ENCODE results near the gene GNAZ. TPM values are rescaled to one million over a fixed set of nuclear protein-coding genes. Genes with fewer than 3 reads are reported as not detected.

The GNAZ gene
- total and polyA plus RNA-seq, 5 donors = 2.0 to 3.5 (median 2.8) TPM

DNA sequence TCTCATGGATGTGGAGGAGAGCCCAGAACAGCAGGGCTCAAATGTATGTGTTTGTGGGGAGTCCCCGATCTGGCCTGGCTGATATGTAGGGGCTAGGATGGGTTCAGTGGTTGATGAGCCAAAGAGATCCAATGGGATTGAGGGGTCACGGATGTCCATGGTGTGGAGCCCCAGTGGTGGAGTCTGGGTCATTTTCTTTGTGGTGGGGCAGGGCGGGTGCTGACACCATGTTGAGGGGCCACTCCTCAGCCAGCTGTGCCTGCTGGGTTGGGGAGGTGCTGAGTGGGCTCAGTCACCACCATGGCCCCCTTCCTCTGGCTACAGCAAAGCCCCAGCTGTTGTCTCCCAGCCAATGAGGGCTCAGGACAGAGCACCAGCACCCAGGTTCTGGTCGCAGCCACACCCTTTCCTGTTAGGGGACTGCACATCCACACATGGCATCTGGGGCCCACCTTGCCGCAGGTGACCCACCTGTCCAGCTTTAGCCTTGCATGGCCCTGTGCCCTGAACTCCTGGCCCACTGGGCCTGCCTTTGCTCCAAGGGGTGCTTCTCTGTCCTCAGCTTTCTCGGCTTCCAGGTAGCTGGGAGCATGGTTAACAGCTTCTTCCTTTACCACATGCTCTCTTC, 3.2 kb upstream of the GNAZ start:
- Histone ChIP-seq H3K27me3 (ENCODE audit: control insufficient read depth, insufficient read depth) (no peaks in the 10 kb centered on the region), H3K4me3 (ENCODE audit: low read length) (no peak overlapping the region), H3K4me1 (ENCODE audit: control insufficient read depth, insufficient read depth, low read length) (peaks cover 2% of the 10 kb centered on the region), H3K9me3 (ENCODE audit: control insufficient read depth, low read length) (no peaks in the 10 kb centered on the region), H3K27ac (ENCODE audit: low read length) (no peak overlapping the region)
- DNase-seq (peak in 1 of 3 donors; percentile 41), ATAC-seq (no peak)
- intact Hi-C loops (cut with DNase I) = no loop called here
- WGBS = 91% methylated on average over 6 of the region's 6 CpGs

GRCh38 chr22:23067691-23068090, 2.6 kb upstream of the GNAZ start:
- peaks cover 2% of the 10 kb centered on the region for H3K4me1 ChIP-seq (ENCODE audit: control insufficient read depth, insufficient read depth, low read length)
- ATAC-seq (no peak), DNase-seq (no peak)
- no peak overlapping the region for H3K4me3 ChIP-seq (ENCODE audit: low read length)
- intact Hi-C loops (cut with DNase I) = no loop called here
- H3K27me3 ChIP-seq (ENCODE audit: control insufficient read depth, insufficient read depth) = no peaks in the 10 kb centered on the region
- no peak overlapping the region for H3K27ac ChIP-seq (ENCODE audit: low read length)
- no peaks in the 10 kb centered on the region for H3K9me3 ChIP-seq (ENCODE audit: control insufficient read depth, low read length)
- WGBS = 69% methylated on average over 5 of the region's 5 CpGs

DNA sequence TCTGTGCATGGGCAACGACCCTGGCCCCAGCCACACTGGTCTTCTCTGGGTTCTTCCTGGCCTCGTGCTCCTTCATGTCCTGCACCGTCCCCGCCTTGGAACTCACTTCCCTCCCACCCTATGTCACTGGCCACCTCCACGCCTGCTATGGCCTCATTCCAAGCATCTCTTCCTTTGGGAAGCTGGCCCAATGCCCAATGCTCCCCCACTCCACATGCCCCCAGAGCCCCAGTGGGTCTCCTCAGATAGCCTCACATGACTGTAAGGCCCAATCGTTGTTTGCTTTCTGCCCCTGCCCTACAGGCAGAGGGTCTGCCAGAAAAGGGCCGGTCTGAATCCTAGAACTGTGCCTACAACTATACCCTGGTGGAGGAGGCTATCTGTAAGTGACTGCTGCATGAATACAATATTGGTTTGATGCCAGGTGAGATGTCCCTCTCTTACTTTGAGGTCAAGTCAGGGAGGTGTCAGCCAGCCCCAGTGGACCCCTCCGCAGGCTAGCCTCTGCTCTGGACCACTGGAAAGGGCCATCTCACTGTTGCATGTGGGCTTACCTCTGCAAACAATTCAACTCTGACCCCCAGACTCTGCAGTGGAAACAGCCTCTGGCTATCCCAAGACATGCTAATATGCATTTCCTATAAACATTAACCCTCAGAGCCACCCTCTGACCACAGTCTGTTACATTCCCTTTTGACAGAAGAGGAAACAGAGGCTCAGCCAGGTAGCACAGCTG, 2.1 kb upstream of the GNAZ start:
- Histone ChIP-seq H3K4me1 (ENCODE audit: control insufficient read depth, insufficient read depth, low read length) (peaks cover 2% of the 10 kb centered on the region), H3K4me3 (ENCODE audit: low read length) (no peak overlapping the region), H3K9me3 (ENCODE audit: control insufficient read depth, low read length) (no peaks in the 10 kb centered on the region), H3K27me3 (ENCODE audit: control insufficient read depth, insufficient read depth) (no peaks in the 10 kb centered on the region), H3K27ac (ENCODE audit: low read length) (no peak overlapping the region)
- no peak for ATAC-seq
- DNase-seq = no peak
- WGBS = 62% methylated on average over 8 of the region's 8 CpGs
- intact Hi-C loops (cut with DNase I) = no loop called here

DNA sequence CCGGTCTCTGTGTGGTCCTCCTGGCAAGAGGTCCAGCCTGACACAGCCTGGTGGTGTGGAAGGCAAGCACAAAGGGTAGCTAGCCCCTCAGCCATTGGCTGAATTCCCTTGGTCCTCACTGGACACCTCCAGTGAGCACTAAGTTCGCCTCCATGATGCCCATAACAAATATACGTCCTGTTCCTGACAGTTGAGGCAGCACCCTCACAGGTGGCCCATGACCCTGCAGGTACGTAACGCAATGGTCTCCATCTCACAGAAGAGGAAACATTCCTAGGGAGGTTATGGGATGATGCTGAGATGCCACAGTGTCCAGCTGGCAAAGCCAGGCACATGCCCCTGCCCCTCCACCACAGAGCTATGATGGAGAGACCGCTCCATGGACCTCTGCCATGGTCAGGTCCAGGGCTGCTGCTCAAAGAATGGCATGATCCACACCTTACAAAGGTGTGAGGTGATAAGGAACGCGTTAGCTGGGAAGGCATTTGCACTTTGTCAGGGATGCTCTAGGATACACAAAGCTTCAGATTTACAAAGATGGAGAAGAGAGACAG, 1.4 kb upstream of the GNAZ start:
- intact Hi-C loops (cut with DNase I) = no loop called here
- H3K4me1 ChIP-seq (ENCODE audit: control insufficient read depth, insufficient read depth, low read length) = peaks cover 2% of the 10 kb centered on the region
- no peaks in the 10 kb centered on the region for H3K27me3 ChIP-seq (ENCODE audit: control insufficient read depth, insufficient read depth)
- ATAC-seq = no peak
- 77% methylated on average over 8 of the region's 8 CpGs for WGBS
- peak in 1 of 3 donors; percentile 12 for DNase-seq
- H3K4me3 ChIP-seq (ENCODE audit: low read length) = no peak overlapping the region
- no peak overlapping the region for H3K27ac ChIP-seq (ENCODE audit: low read length)
- no peaks in the 10 kb centered on the region for H3K9me3 ChIP-seq (ENCODE audit: control insufficient read depth, low read length)

- WGBS = 1% methylated on average over 72 of the region's 74 CpGs
- DNase-seq (peak; percentile 92 to 97 (median 97)), ATAC-seq (peak; percentile 97)
- peaks cover 2% of the 10 kb centered on the region for H3K4me1 ChIP-seq (ENCODE audit: control insufficient read depth, insufficient read depth, low read length)
- H3K27me3 ChIP-seq (ENCODE audit: control insufficient read depth, insufficient read depth) = no peaks in the 10 kb centered on the region
- H3K9me3 ChIP-seq (ENCODE audit: control insufficient read depth, low read length) = no peaks in the 10 kb centered on the region
- no peak overlapping the region for H3K27ac ChIP-seq (ENCODE audit: low read length)
- peak overlapping the region; percentile 66 for H3K4me3 ChIP-seq (ENCODE audit: low read length)
- intact Hi-C loops (cut with DNase I) = no loop called here
Observed at GRCh38 chr22:23069502-23070357, 589 bp upstream of the GNAZ start.

DNA sequence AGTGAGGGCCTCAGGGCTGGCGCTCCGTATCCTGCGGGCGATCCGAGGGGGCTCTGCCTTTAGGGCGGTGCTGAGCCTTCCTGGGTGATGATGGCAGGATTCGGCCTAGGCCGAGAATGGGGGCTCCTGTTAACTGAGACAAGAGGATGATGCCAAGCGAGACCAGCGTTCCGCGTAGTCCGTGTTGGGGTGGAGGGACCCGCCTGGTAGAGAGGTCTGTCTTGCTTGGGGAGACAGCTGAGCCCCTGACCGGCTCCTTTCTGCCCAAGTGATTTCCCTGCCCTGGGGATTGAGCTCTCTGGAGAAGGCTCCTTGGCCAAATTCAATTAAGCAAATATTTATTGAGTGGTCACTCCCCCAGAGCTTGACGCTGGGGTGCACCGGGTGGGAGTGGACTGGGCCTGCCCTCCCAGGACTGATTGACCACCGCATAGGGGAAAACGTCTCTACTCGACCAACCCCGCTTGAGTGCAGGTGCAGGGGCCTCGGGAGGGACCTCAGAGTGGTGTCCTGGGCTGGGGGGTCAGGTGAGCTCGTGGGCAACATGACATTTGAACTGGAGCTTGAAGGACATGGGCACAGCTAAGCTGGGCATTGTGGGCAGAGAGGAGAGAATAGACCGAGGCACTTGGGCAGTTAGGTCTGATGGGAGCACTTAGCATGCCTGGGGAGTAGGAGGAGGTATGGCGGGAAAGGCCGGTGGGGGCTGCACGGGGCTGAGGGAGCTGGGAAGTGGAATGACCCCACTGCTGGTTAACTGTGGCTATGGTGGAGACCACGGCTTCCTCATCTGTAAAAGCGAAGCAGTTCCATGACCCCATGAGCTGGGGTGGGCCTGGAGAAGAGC, 1.1 kb downstream of the GNAZ start:
- H3K4me3 ChIP-seq (ENCODE audit: low read length) = no peak overlapping the region
- no peaks in the 10 kb centered on the region for H3K9me3 ChIP-seq (ENCODE audit: control insufficient read depth, low read length)
- no peaks in the 10 kb centered on the region for H3K27me3 ChIP-seq (ENCODE audit: control insufficient read depth, insufficient read depth)
- no peak for ATAC-seq
- 74% methylated on average over 29 of the region's 29 CpGs for WGBS
- no peak overlapping the region for H3K27ac ChIP-seq (ENCODE audit: low read length)
- intact Hi-C loops (cut with DNase I) = no loop called here
- peak in 1 of 3 donors; percentile 48 for DNase-seq
- peaks cover 2% of the 10 kb centered on the region for H3K4me1 ChIP-seq (ENCODE audit: control insufficient read depth, insufficient read depth, low read length)

- ATAC-seq (no peak), DNase-seq (peak in 1 of 3 donors; percentile 27)
- Histone ChIP-seq H3K27me3 (ENCODE audit: control insufficient read depth, insufficient read depth) (no peaks in the 10 kb centered on the region), H3K9me3 (ENCODE audit: control insufficient read depth, low read length) (no peaks in the 10 kb centered on the region), H3K4me1 (ENCODE audit: control insufficient read depth, insufficient read depth, low read length) (peaks cover 2% of the 10 kb centered on the region), H3K27ac (ENCODE audit: low read length) (no peak overlapping the region), H3K4me3 (ENCODE audit: low read length) (no peak overlapping the region)
- intact Hi-C loops (cut with DNase I) = no loop called here
- 88% methylated on average over 11 of the region's 11 CpGs for WGBS
Observed at GRCh38 chr22:23072077-23072910, 2.0 kb downstream of the GNAZ start.

GRCh38 chr22:23072911-23073491, 2.7 kb downstream of the GNAZ start:
- no peak overlapping the region for H3K4me3 ChIP-seq (ENCODE audit: low read length)
- WGBS = 97% methylated on average over 11 of the region's 11 CpGs
- peaks cover 2% of the 10 kb centered on the region for H3K4me1 ChIP-seq (ENCODE audit: control insufficient read depth, insufficient read depth, low read length)
- DNase-seq (peak in 1 of 3 donors; percentile 5), ATAC-seq (no peak)
- H3K27ac ChIP-seq (ENCODE audit: low read length) = no peak overlapping the region
- no peaks in the 10 kb centered on the region for H3K27me3 ChIP-seq (ENCODE audit: control insufficient read depth, insufficient read depth)
- intact Hi-C loops (cut with DNase I) = no loop called here
- no peaks in the 10 kb centered on the region for H3K9me3 ChIP-seq (ENCODE audit: control insufficient read depth, low read length)

DNA sequence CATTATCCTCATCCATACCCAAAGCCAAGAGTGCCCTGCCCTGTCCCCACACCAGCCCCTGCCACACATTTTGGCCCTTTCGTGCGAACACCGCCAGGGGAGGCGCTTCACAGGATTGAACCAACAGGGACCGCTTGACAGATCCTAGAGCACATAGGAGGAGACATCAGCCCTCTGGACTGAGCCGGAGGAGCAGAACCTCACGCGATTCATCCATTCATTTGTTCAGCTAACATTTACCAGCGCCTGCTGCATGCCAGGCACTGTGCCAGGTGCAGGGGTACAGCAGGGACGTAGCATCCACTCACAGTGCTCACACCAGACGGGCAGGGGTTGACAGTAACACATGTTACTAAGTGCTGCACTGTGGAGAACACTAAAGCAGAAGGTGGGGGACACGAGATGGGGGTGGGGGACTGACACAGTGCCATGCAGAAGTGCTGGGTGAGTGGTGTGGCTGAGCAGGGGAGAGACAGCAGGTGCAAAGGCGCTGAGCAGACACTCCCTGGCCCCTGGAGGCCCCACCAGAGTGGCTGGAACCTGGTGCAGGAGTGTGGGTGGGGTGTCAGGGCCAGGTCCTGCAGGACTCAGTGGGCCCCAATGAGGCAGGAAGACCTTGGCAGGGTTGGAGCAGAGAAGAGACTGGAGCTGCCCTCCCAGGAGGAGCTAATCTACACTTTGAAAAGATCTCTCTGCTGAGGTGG, 3.4 kb downstream of the GNAZ start:
- Histone ChIP-seq H3K27me3 (ENCODE audit: control insufficient read depth, insufficient read depth) (no peaks in the 10 kb centered on the region), H3K4me3 (ENCODE audit: low read length) (no peak overlapping the region), H3K4me1 (ENCODE audit: control insufficient read depth, insufficient read depth, low read length) (peaks cover 2% of the 10 kb centered on the region), H3K27ac (ENCODE audit: low read length) (no peak overlapping the region), H3K9me3 (ENCODE audit: control insufficient read depth, low read length) (no peaks in the 10 kb centered on the region)
- intact Hi-C loops (cut with DNase I) = no loop called here
- peak in 2 of 3 donors; percentile 21 to 37 for DNase-seq
- ATAC-seq = no peak
- 85% methylated on average over 13 of the region's 13 CpGs for WGBS
